Activated CD8-positive, alpha-beta memory T cell treated with anti-CD3 and anti-CD28 coated beads for 4 hours (primary cell): ENCODE measurements around the gene KRT71.

Source experiments
- DNase-seq, 2 donors: peaks; one replicate each; pipeline ENCODE4 v3.0.0-alpha.2; 2020; ENCODE audit warnings: low read depth in 2 of 2

Gene KRT71

DNA sequence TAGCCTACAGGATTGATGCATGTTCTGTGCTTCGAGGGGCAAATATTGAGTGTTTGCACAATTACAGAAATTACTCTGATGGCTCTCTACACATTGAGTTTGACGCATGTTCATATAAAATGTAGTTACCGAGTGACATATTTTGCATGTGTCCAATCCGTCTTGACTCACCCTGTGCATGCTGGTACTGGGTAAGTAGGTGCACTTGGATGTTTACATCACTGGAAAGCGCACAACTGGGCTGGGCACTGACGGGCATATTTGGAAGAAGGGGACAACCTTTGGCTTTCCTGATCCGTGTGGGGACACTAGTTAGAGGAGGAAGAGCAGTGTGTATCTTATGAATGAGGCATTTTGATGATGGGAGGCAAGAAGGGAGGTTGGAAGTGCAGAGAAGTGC lies 55.0 kb downstream of the KRT71 start:
- DNase-seq: no peak

- no peak for DNase-seq
Observed at GRCh38 chr12:52496590-52497071, 56.3 kb downstream of the KRT71 start.

DNA sequence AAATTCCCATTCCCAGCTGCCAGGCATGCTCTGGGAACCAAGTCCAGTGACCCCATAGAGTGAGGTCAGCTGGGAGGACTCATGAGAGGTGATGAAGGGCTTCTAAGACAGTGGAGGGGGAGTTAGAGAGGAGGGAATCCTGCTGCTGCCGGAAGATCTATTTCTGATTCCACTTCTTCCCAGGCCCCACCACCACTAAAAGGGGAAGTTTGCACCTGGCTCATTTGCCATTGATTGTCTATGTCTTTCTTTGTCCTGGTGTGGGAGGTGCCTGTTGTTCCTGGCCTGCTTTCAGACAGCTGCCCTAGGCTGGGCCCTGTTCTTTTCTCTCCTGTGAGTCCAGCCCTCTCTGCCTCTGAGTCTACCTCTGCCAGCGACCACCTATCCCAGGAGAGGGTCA lies 56.9 kb downstream of the KRT71 start:
- DNase-seq: no peak

DNA sequence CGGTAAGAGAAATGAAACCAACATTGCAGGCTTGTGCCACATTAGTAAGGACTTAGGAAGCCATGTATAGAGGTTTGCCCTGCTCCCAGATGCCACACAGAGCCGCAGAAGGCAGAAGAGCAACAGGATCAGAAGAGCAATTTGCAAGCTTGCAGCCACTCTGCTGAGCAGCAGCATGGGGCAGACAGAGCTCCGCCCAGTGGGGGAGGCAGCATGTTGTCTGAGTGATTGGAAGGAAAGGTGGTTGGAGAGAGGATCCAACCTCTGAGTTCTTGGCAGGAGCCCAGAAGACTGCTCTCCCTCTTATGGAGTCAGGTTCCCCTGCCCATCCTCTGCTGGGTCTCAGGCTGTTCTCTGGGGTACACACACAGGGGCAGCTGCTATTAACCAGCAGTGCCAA lies 57.6 kb downstream of the KRT71 start:
- DNase-seq: no peak

- no peak for DNase-seq
Observed at GRCh38 chr12:52494518-52494917, 58.4 kb downstream of the KRT71 start.

DNA sequence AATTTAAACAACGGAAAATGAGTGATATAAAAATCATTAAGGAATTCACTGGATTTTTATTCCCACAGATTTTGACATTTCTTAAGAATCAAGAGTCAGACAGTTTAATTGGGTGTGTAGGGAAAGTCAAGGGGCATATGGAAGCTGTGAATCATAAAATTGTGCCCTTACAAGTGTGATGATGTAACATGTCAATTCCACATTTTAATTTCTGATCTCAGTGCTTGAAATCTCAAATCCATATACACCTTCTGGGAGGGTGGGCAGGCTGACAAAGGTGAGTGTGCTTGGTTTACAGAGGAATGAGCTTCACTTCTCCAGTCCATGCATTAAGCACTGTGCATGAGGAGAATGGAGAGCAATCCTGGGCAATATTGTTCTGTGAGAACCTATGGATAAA lies 58.8 kb downstream of the KRT71 start:
- no peak for DNase-seq
